A673 (cell line): ENCODE results near the gene BCL2A1. TPM values are rescaled to one million over a fixed set of nuclear protein-coding genes. Genes with fewer than 3 reads are reported as not detected.

Experiments
- BruUV-seq: library from RNA; stranded (reverse); fragments of 400-500 nt; replicated peaks from 2 replicates; lab custom pipeline; 2021; lab: Mats Ljungman, UMichigan
- CTCF ChIA-PET: fragments of 300-600 bp; sonication (Branson Sonifier 250); formaldehyde crosslinking; loops from one replicate; lab custom pipeline; 2022; ENCODE audit warnings: antibody characterized with exemption; lab: Charles Lee
- POLR2A ChIA-PET: fragments of 300-600 bp; sonication (Branson Sonifier 250); formaldehyde crosslinking; loops from one replicate; lab custom pipeline; 2022; ENCODE audit warnings: antibody characterized with exemption; ENCODE audit not compliant: low non-redundant PET; lab: Charles Lee
- DNase-seq: peaks from one replicate; pipeline ENCODE4 v3.0.0-alpha.2; 2015; ENCODE audit warnings: low spot score
- H3K27ac ChIP-seq: fragments of 200-600 bp; sonication (generic); 2 replicates; pipeline ENCODE4 v1.5.1; 2016; ENCODE audit warnings: mixed run types, low read depth, mild to moderate bottlenecking, mixed read lengths, antibody characterized with exemption, low read length; ENCODE audit not compliant: poor library complexity, severe bottlenecking
- H3K27me3 ChIP-seq: fragments of 200-600 bp; sonication (generic); replicated peaks from 2 replicates; pipeline ENCODE4 v1.6.1; 2017; ENCODE audit warnings: mixed run types, low read depth, mild to moderate bottlenecking, mixed read lengths, antibody characterized with exemption, low read length; ENCODE audit not compliant: insufficient read depth, poor library complexity
- H3K36me3 ChIP-seq: fragments of 200-600 bp; sonication (generic); 2 replicates; pipeline ENCODE4 v1.6.1; 2016; ENCODE audit warnings: mixed run types, mild to moderate bottlenecking, mixed read lengths, antibody characterized with exemption, low read length; ENCODE audit not compliant: insufficient read depth, poor library complexity, severe bottlenecking
- H3K4me1 ChIP-seq: fragments of 200-600 bp; sonication (generic); 2 replicates; pipeline ENCODE4 v1.6.1; 2017; ENCODE audit warnings: mixed run types, mild to moderate bottlenecking, mixed read lengths, antibody characterized with exemption, low read length; ENCODE audit not compliant: insufficient read depth, poor library complexity, severe bottlenecking
- H3K4me3 ChIP-seq: fragments of 200-600 bp; sonication (generic); 2 replicates; pipeline ENCODE4 v1.5.1; 2016; ENCODE audit warnings: low read depth, mixed run types, mild to moderate bottlenecking, mixed read lengths, low read length; ENCODE audit not compliant: poor library complexity, severe bottlenecking
- H3K9me3 ChIP-seq: fragments of 200-600 bp; sonication (generic); 2 replicates; pipeline ENCODE4 v1.6.1; 2016; ENCODE audit warnings: mixed run types, low read depth, mild to moderate bottlenecking, mixed read lengths, antibody characterized with exemption, low read length; ENCODE audit not compliant: poor library complexity, severe bottlenecking
- EZH2 ChIP-seq: fragments of 200-600 bp; sonication (generic); IDR thresholded peaks from 2 replicates; pipeline ENCODE4 v1.6.1; 2017; ENCODE audit warnings: borderline replicate concordance, low read depth, mild to moderate bottlenecking, mixed read lengths, antibody characterized with exemption, low read length; ENCODE audit not compliant: poor library complexity, severe bottlenecking
- intact Hi-C: fragments of 100-400 bp; cut with micrococcal nuclease; formaldehyde crosslinking; loops from one replicate; pipeline ENCODE4 v1.10.0; 2022; ENCODE audit not compliant: unreplicated experiment
- total RNA-seq: library from RNA; stranded (reverse); gene quantifications from 2 replicates; pipeline ENCODE4 v1.2.3, GENCODE V29; 2021
- TF ChIP-seq, protein P1 (sequence below): fragments of 300-800, 200-600 bp; sonication (generic); conservative IDR thresholded peaks from 2 replicates; pipeline ENCODE4 v1.5.1; 2017; ENCODE audit warnings: low read depth, mild to moderate bottlenecking, antibody characterized with exemption, low read length, moderate library complexity, mixed read lengths

Gene BCL2A1
- total RNA-seq, 1 experiment from 2014 or later, result not detected

- no peak for DNase-seq
- H3K27me3 ChIP-seq, result no peaks in the 10 kb centered on the region
- H3K27ac ChIP-seq, result no peak overlapping the region
- H3K4me1 ChIP-seq, result no peaks in the 10 kb centered on the region
- no TSS peak for BruUV-seq
- H3K9me3 ChIP-seq, result no peaks in the 10 kb centered on the region
- intact Hi-C loops, result no loop called here
- TF ChIP-seq EZH2, result no peak
- H3K4me3 ChIP-seq, result no peak overlapping the region
- POLR2A ChIA-PET, result no interaction called here
- no peaks in the 10 kb centered on the region for H3K36me3 ChIP-seq
- CTCF ChIA-PET, result no interaction called here
These were observed 2.6 kb upstream of the BCL2A1 start for GRCh38 chr15:79973456-79974195.

- DNase-seq, result no peak
- no TSS peak for BruUV-seq
- CTCF ChIA-PET, result no interaction called here
- no peaks in the 10 kb centered on the region for H3K4me1 ChIP-seq
- POLR2A ChIA-PET, result no interaction called here
- H3K27me3 ChIP-seq, result no peaks in the 10 kb centered on the region
- no peak overlapping the region for H3K4me3 ChIP-seq
- intact Hi-C loops, result no loop called here
- no peak overlapping the region for H3K27ac ChIP-seq
- TF ChIP-seq EZH2, result no peak
- TF ChIP-seq, protein P1, sequence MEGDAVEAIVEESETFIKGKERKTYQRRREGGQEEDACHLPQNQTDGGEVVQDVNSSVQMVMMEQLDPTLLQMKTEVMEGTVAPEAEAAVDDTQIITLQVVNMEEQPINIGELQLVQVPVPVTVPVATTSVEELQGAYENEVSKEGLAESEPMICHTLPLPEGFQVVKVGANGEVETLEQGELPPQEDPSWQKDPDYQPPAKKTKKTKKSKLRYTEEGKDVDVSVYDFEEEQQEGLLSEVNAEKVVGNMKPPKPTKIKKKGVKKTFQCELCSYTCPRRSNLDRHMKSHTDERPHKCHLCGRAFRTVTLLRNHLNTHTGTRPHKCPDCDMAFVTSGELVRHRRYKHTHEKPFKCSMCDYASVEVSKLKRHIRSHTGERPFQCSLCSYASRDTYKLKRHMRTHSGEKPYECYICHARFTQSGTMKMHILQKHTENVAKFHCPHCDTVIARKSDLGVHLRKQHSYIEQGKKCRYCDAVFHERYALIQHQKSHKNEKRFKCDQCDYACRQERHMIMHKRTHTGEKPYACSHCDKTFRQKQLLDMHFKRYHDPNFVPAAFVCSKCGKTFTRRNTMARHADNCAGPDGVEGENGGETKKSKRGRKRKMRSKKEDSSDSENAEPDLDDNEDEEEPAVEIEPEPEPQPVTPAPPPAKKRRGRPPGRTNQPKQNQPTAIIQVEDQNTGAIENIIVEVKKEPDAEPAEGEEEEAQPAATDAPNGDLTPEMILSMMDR, result no peak
- no peaks in the 10 kb centered on the region for H3K36me3 ChIP-seq
- H3K9me3 ChIP-seq, result no peaks in the 10 kb centered on the region
These were observed 1.9 kb upstream of the BCL2A1 start for GRCh38 chr15:79972863-79973262.

GRCh38 chr15:79970181-79970580, 815 bp downstream of the BCL2A1 start:
- BruUV-seq, result no TSS peak
- intact Hi-C loops, result no loop called here
- POLR2A ChIA-PET, result no interaction called here
- TF ChIP-seq EZH2, result no peak
- TF ChIP-seq, protein P1, result no peak
- no peak for DNase-seq
- Histone ChIP-seq H3K27ac (no peak overlapping the region), H3K4me3 (no peak overlapping the region), H3K27me3 (no peaks in the 10 kb centered on the region), H3K36me3 (no peaks in the 10 kb centered on the region), H3K4me1 (no peaks in the 10 kb centered on the region), H3K9me3 (no peaks in the 10 kb centered on the region)
- CTCF ChIA-PET, result no interaction called here

GRCh38 chr15:79969146-79969545, 1.9 kb downstream of the BCL2A1 start:
- CTCF ChIA-PET, result no interaction called here
- POLR2A ChIA-PET, result no interaction called here
- no TSS peak for BruUV-seq
- no peak overlapping the region for H3K27ac ChIP-seq
- no peaks in the 10 kb centered on the region for H3K36me3 ChIP-seq
- no peaks in the 10 kb centered on the region for H3K27me3 ChIP-seq
- H3K4me1 ChIP-seq, result no peaks in the 10 kb centered on the region
- TF ChIP-seq EZH2, result no peak
- TF ChIP-seq, protein P1, result no peak
- H3K4me3 ChIP-seq, result no peak overlapping the region
- intact Hi-C loops, result no loop called here
- no peaks in the 10 kb centered on the region for H3K9me3 ChIP-seq
- no peak for DNase-seq
